ENCODE data around the gene TUBGCP2.

The TUBGCP2 gene

GRCh38 chr10:133339708-133340380 lies 31.2 kb upstream of the TUBGCP2 start:
- DNase-seq, result no peak

- no peak for DNase-seq
Measured at GRCh38 chr10:133338080-133339071, 29.7 kb upstream of the TUBGCP2 start.

- no peak for DNase-seq
Measured at GRCh38 chr10:133337370-133337725, 28.7 kb upstream of the TUBGCP2 start.

- peak; percentile 42 for DNase-seq
Measured at GRCh38 chr10:133336577-133337369, 28.1 kb upstream of the TUBGCP2 start, which contains the start of gene CALY. Gene CALY (minus strand): TSS chr10:133336896. CDS start chr10:133328989, 7,907 bp downstream.

- no peak for DNase-seq
Measured at GRCh38 chr10:133336118-133336576, 27.5 kb upstream of the TUBGCP2 start.

- DNase-seq, result peak; percentile 62
Measured at GRCh38 chr10:133335246-133336117, 26.8 kb upstream of the TUBGCP2 start.

- DNase-seq, result peak; percentile 21
Measured at GRCh38 chr10:133334503-133335245, 26.0 kb upstream of the TUBGCP2 start.

- DNase-seq, result no peak
Measured at GRCh38 chr10:133332936-133333699, 24.4 kb upstream of the TUBGCP2 start.

GRCh38 chr10:133329491-133330202 lies 21.0 kb upstream of the TUBGCP2 start:
- peak; percentile 89 for DNase-seq

- DNase-seq, result no peak
Measured at GRCh38 chr10:133328358-133329343, 20.0 kb upstream of the TUBGCP2 start.

- DNase-seq, result no peak
Measured at GRCh38 chr10:133327651-133328357, 19.1 kb upstream of the TUBGCP2 start.

GRCh38 chr10:133326745-133327650 lies 18.3 kb upstream of the TUBGCP2 start:
- no peak for DNase-seq

- DNase-seq, result no peak
Measured at GRCh38 chr10:133326223-133326551, 17.5 kb upstream of the TUBGCP2 start.

- no peak for DNase-seq
Measured at GRCh38 chr10:133325440-133326222, 17.0 kb upstream of the TUBGCP2 start.

GRCh38 chr10:133324857-133325260 lies 16.2 kb upstream of the TUBGCP2 start:
- no peak for DNase-seq
